NCI-H345 (cell line): Measurements from ENCODE around the gene ATXN3L.

Source experiments
- DNase-seq: peaks from one replicate; lab custom pipeline; 2025; lab: John Stamatoyannopoulos, UW

The ATXN3L gene

DNA sequence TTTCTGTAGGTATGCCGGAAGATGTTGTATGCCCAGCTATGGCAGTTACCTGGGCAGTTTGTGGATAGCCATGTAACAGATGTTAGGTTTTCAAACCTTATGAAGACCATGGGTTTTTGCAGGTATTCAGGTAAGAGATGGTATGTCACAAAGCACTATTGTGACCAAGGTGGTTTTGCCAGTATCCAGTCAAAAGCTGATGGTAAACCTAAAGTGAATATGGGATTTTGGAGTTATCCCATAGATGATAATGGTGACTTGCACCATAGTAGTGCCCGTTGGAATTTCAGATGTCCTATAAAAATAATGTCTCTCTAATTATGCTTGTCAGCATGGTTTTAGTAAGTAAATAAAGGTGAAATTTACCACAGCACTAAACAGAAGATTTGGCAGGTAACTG is at the start of gene ATXN3L:
Gene ATXN3L, minus strand, starts transcription at position 101 of the 400 bp plus-strand sequence. CDS start 119 bp downstream, outside the sequence.
- no peak for DNase-seq

DNA sequence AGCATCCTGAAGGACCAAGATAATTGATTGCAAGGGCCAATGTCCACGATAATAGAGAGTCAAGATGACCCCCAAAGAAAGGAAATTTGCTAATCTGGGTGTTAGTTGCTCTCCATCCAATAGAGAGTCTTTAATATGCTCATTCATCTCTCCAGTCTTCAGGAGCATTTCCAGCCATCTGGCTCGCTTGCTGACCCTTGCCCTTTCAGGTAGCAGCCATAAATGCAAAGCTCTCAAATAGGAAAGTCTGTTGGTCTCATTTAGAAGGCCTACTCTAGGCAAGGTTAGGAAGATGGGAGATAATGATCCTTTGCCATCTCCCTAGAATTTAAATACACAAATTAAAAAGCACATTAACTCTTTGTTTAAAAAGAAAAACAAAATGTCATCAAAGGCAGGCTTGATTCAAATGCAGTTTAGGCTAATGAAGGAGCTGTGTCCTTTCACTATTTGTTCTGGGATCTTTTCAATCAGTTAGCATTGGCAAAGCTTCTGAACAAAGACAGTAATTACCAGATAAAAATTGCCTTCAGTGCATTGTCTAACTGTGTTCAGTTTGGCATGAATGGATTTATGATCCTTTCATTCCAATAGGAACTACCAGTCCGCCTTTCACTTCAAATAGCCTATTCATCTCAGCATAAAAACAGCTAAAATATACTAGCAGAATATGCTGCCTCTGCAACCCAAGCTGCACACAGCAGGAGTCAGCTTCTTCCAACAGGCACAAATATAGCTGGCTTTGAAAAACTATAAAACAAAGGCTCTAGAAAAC is 49.6 kb upstream of the ATXN3L start:
- peak; percentile 19 for DNase-seq

GRCh38 chrX:13367950-13368349 is 48.1 kb upstream of the ATXN3L start:
- no peak for DNase-seq

GRCh38 chrX:13366698-13367097 is 46.8 kb upstream of the ATXN3L start:
- no peak for DNase-seq

DNA sequence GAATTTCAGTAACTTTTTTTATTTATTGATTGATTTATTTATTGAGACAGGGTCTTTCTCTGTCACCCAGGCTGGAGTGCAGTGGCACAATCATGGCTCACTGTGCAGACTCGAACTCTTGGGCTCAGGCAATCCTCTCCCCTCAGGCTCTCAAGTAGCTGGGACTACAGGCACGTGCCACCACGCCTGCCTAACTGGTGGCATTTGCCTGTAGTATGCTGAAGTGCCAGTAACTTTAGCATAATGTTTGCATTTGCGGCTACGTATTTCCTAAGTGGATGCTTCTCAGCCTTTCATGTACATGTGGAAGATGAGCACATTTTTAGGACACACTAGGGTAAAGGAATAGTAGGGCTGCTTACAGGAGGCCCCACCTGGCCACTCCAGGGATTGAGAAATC is 45.3 kb upstream of the ATXN3L start:
- no peak for DNase-seq

GRCh38 chrX:13364230-13364857 is 44.5 kb upstream of the ATXN3L start:
- DNase-seq, result no peak

GRCh38 chrX:13360146-13360545 is 40.3 kb upstream of the ATXN3L start:
- DNase-seq, result peak; percentile 44

DNA sequence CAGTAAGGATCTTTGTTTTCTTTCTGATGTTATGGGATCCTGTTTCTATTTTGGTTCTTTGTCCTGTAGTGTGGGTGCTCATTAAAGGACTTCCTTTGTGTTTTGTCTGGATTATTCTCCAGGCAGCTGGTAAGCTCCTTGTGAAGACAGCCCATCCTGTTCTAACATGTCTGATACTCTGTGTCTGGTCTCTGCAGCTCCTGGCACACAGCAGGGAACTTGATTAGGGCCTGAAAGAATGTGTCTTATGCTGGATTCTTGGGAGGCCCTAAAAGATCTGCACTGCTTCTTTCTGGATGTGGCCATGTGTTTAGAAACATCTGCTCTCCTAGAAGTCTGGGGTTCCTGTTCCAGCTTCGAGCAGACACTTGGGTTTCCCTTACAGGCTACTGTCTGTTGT is 38.1 kb upstream of the ATXN3L start:
- peak; percentile 30 for DNase-seq

DNA sequence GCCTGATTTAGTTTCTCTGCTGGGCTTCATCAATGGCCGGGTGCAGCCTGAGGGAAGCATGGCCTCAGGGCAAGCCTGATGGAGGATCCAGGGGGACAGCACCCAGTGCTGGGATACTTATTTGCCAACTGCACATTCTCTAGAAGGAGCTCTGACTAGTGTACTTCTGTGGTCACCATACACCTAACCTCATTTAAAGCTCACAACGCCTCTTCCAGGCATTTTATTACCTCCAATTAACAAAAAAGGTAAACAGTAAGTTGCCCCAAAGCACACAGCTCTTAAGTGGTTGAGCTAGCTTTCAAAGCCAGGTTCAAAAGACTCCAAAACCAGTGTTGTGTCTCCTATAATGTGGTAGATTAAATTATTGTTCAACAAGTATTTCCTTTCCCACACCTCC is 26.8 kb upstream of the ATXN3L start:
- DNase-seq, result no peak

GRCh38 chrX:13345438-13345837 is 25.6 kb upstream of the ATXN3L start:
- DNase-seq, result no peak

DNA sequence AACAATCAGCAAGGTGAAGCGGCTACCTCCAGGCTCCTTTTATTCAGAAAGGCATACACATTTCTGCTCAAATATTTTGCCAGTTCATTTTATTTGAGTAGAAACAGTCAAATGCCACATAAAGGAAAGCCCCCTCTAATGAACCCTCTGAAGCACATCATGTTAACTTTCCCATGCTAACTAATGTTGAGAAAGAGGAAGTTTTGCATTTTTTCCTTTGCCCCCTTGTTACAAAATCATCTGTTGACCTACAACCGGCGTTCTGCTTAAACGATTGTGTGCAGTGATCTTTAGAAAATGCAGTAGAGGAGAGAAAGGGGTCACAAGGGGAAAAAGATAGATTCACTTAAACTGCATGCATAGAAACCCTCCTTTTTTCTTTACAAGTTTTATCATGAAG is 25.2 kb upstream of the ATXN3L start:
- DNase-seq, result no peak

DNA sequence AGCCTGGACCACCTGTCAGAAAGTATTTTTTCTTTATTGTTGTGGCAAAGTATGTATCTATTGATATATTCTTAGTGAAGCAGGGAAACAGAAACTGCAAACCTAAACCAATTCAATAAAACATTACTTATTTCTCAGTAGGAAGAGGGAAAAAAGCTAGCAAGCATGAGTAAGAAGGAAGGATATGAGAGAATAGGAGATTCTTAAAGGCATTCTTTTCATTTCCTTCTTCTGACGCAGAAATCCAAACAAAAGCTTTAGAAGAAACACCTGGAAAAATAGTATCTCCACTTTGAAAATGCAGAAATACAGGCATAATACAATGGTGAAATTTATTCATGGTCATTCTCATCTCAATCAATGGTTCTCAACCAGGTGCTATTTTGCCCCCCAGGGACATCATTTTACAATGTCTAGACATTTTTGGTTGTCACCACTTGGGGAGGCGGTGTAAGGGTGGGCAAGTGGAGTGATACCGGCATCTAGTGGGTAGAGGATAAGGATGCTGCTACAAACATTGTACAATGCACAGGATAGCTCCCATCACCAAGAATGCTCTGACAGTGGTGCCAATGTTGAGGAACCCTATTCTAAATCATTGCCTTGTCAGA is 21.7 kb upstream of the ATXN3L start:
- DNase-seq, result no peak

- peak; percentile 3 for DNase-seq
Measured at GRCh38 chrX:13340182-13340791, 20.4 kb upstream of the ATXN3L start.

GRCh38 chrX:13339607-13340006 is 19.8 kb upstream of the ATXN3L start:
- no peak for DNase-seq

- no peak for DNase-seq
Measured at GRCh38 chrX:13338996-13339515, 19.2 kb upstream of the ATXN3L start.

GRCh38 chrX:13334491-13334890 is 14.6 kb upstream of the ATXN3L start:
- no peak for DNase-seq

GRCh38 chrX:13330446-13330845 is 10.6 kb upstream of the ATXN3L start:
- no peak for DNase-seq

DNA sequence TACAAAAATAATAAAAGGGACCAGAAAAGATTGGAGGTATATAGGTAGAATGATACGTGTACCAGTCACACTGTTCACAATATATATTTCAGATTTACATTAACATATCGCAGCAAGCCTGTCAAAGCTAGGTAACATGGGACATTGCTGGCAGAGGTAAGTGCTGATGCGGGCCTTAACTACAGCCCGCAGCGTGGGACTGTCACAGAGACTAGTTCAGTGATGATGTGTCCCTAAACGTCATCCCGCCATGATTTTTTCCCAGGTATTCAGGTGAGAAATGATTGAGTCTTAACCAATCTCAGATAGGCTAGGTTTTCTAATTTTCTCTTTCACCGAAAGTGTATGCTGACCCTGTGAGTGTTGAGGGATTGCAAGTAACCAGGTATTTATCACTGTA is 7.8 kb upstream of the ATXN3L start:
- DNase-seq, result no peak

DNA sequence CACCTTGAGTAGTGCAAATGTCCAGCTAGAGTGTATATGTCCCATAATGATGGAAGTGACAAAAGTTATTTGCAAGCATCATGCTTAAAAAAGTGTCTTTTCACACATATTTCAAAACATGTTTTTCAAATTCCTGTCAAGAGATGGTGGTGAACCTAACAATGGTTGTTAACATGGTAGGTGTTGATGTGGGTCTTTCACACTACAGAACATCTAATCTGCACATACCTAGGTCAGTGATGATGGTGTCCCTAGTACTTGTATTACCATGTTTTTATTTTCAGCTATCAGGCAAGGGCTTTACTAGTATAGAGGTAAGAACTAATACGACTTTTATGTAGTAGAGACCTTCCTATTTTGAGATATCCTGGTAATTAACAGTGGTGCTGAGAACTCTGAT is 3.4 kb upstream of the ATXN3L start:
- no peak for DNase-seq

- no peak for DNase-seq
Measured at GRCh38 chrX:13317366-13317765, 2.5 kb downstream of the ATXN3L start.

GRCh38 chrX:13311560-13311959 is 8.3 kb downstream of the ATXN3L start:
- DNase-seq, result no peak

DNA sequence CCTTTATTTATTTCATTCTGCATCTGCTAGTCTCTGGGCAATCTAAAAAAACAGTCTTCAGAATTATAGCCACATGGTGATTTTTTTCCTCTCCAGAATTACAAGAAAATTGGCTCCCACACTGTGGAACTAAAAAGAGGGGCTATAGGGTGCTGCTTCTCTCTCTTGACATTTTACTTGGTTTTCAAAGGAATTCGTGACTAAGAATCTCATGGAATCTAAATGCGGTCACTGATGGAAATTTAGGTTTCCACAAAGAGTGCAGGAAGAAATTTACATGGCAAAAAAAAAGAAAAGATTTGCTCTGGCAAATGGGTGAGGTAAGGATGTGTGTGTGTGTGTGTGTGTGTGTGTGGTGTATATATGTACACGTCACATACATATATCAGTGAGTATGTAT is 10.2 kb downstream of the ATXN3L start:
- DNase-seq, result no peak

- no peak for DNase-seq
Measured at GRCh38 chrX:13307041-13307440, 12.8 kb downstream of the ATXN3L start.
